ENCODE results near the gene ALK. TPM values are rescaled to one million over a fixed set of nuclear protein-coding genes. Genes with fewer than 3 reads are reported as not detected.

ALK gene
- total and polyA plus RNA-seq, 7 donors = 0.31 to 2.9 (median 1.2) TPM; not detected in 1

DNA sequence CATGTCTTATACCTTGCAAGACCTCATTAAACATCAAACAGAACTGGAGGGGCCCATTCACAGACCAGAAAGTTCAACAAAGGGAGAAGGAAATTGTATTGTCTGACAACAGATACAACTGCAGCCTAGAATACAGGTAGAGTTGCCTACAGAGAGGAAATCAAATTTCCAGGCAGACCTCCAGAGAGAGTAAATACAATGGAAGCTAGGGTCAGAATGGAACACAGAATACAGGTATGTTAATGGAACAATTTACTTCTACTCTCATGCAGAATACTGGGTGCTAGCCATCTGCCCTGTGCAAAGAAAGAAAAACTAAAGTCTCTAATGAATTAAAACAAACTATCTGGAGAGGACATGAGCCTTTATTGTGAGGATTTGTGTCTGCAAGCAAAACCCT lies 31.6 kb upstream of the ALK start:
- no peaks in the 10 kb centered on the region for H3K36me3 ChIP-seq
- no peaks in the 10 kb centered on the region for H3K9me3 ChIP-seq
- no peak for TF ChIP-seq POLR2AphosphoS5 (IDR thresholded peaks at IDR 0.05)
- TF ChIP-seq, protein P1, sequence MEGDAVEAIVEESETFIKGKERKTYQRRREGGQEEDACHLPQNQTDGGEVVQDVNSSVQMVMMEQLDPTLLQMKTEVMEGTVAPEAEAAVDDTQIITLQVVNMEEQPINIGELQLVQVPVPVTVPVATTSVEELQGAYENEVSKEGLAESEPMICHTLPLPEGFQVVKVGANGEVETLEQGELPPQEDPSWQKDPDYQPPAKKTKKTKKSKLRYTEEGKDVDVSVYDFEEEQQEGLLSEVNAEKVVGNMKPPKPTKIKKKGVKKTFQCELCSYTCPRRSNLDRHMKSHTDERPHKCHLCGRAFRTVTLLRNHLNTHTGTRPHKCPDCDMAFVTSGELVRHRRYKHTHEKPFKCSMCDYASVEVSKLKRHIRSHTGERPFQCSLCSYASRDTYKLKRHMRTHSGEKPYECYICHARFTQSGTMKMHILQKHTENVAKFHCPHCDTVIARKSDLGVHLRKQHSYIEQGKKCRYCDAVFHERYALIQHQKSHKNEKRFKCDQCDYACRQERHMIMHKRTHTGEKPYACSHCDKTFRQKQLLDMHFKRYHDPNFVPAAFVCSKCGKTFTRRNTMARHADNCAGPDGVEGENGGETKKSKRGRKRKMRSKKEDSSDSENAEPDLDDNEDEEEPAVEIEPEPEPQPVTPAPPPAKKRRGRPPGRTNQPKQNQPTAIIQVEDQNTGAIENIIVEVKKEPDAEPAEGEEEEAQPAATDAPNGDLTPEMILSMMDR (IDR thresholded peaks at IDR 0.05) = no peak
- TF ChIP-seq POLR2A (IDR thresholded peaks at IDR 0.05) = no peak
- TF ChIP-seq EP300 (IDR thresholded peaks at IDR 0.05) = no peak
- intact Hi-C loops (cut with DNase I) = no loop called here
- H3K4me3 ChIP-seq = no peak overlapping the region
- H3K4me1 ChIP-seq = no peaks in the 10 kb centered on the region
- DNase-seq = no peak
- H3K27ac ChIP-seq = no peak overlapping the region
- no peaks in the 10 kb centered on the region for H3K27me3 ChIP-seq

DNA sequence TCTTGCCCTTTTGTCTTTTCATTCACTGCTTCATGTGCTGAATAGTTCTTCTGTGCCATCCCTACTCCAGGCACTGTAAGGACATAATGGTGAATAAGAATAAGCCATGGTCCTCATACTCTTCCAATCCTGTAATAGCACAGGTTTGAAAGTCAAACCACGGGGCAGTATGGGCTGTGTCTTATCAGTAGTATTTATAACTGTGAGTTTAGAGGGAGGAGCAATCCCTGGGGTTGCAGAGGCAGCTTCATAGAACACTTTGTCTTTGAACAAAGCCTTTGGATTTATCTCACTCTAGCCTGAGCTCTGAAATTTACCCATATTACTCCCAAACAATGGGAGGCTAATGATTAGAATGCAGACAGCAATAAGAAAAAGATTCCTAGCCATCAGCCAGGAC lies 30.2 kb upstream of the ALK start:
- WGBS, 2 donors = 13 to 46% methylated on average over 1 of the region's 1 CpG

GRCh38 chr2:29950481-29950880 lies 29.1 kb upstream of the ALK start:
- Histone ChIP-seq H3K4me3 (no peak overlapping the region), H3K36me3 (no peaks in the 10 kb centered on the region), H3K27ac (no peak overlapping the region), H3K27me3 (no peaks in the 10 kb centered on the region), H3K9me3 (no peaks in the 10 kb centered on the region), H3K4me1 (no peaks in the 10 kb centered on the region)
- TF ChIP-seq POLR2AphosphoS5 (IDR thresholded peaks at IDR 0.05) (no peak), POLR2A (IDR thresholded peaks at IDR 0.05) (no peak), EP300 (IDR thresholded peaks at IDR 0.05) (no peak)
- TF ChIP-seq, protein P1 (IDR thresholded peaks at IDR 0.05) = no peak
- intact Hi-C loops (cut with DNase I) = no loop called here
- 72 to 83% methylated on average over 3 of the region's 3 CpGs for WGBS, 2 donors
- DNase-seq = no peak

More for the DNA sequence above, 30.2 kb upstream of the ALK start:
- DNase-seq = no peak
- intact Hi-C loops (cut with DNase I) = no loop called here
- no peak overlapping the region for H3K4me3 ChIP-seq
- H3K36me3 ChIP-seq = no peaks in the 10 kb centered on the region
- H3K4me1 ChIP-seq = no peaks in the 10 kb centered on the region
- no peak overlapping the region for H3K27ac ChIP-seq
- no peaks in the 10 kb centered on the region for H3K27me3 ChIP-seq
- TF ChIP-seq POLR2A (IDR thresholded peaks at IDR 0.05) (no peak), EP300 (IDR thresholded peaks at IDR 0.05) (no peak)
- TF ChIP-seq, protein P1 (IDR thresholded peaks at IDR 0.05) = no peak
- H3K9me3 ChIP-seq = no peaks in the 10 kb centered on the region

DNA sequence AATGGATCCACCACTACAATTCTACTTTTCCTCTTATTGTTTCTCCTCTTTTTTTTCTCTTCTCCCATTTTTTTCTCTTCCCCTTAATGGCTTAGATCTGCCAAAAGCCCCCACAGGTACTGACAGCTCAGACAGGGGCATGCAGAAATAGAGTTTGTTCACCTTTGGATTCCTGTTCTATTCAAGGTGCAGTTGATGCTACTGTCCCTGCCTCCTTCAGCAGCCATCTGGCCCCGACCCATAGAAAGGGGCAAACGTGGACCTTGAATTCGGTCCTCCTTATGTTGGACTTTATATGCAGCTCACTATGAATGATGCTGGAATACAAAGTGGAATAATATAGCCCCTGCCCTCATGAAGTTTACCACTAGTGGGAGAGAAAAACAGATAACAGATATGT lies 27.7 kb upstream of the ALK start:
- intact Hi-C loops (cut with DNase I) = no loop called here
- WGBS, 2 donors = 64 to 81% methylated on average over 3 of the region's 3 CpGs
- Histone ChIP-seq H3K27me3 (no peaks in the 10 kb centered on the region), H3K27ac (no peak overlapping the region), H3K4me1 (no peaks in the 10 kb centered on the region), H3K4me3 (no peak overlapping the region), H3K36me3 (no peaks in the 10 kb centered on the region), H3K9me3 (no peaks in the 10 kb centered on the region)
- no peak for TF ChIP-seq EP300 (IDR thresholded peaks at IDR 0.05)
- TF ChIP-seq, protein P1 (IDR thresholded peaks at IDR 0.05) = no peak
- TF ChIP-seq POLR2A (IDR thresholded peaks at IDR 0.05) = no peak
- TF ChIP-seq POLR2AphosphoS5 (IDR thresholded peaks at IDR 0.05) = no peak
- no peak for DNase-seq

DNA sequence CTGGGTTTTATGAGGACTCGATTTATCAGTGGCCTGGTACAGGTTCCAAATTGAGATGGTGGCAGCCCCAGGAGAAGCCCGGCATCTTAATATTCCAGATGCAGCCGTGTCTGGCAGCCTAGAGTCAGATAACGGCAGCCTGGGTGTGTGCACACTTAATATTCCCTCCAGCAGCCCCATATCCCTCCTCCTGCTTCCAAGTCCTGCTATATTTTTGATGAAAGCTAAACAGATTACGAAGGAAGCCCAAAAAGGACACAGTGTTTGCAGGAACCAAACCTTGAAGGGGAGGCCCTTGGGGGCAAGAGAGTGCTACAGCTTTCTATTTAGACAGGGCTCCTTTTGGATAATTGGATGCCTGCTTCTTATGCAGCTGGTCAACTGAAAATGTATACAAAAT lies 25.1 kb upstream of the ALK start:
- intact Hi-C loops (cut with DNase I) = no loop called here
- 74 to 78% methylated on average over 5 of the region's 5 CpGs for WGBS, 2 donors

More for the DNA sequence above, 25.1 kb upstream of the ALK start:
- Histone ChIP-seq H3K9me3 (no peaks in the 10 kb centered on the region), H3K4me1 (no peaks in the 10 kb centered on the region), H3K27me3 (no peaks in the 10 kb centered on the region), H3K4me3 (no peak overlapping the region), H3K36me3 (no peaks in the 10 kb centered on the region), H3K27ac (no peak overlapping the region)
- TF ChIP-seq POLR2AphosphoS5 (IDR thresholded peaks at IDR 0.05) = no peak
- no peak for TF ChIP-seq POLR2A (IDR thresholded peaks at IDR 0.05)
- TF ChIP-seq, protein P1 (IDR thresholded peaks at IDR 0.05) = no peak
- TF ChIP-seq EP300 (IDR thresholded peaks at IDR 0.05) = no peak
- no peak for DNase-seq

Data from sigmoid colon (tissue), 7 donors.